Erythroblast (primary cell): ENCODE results near the gene IGF2BP3.

Experiments
- GATA1 ChIP-seq: IDR thresholded peaks from 2 replicates; pipeline ENCODE4 v1.6.1; 2011; ENCODE audit warnings: low read depth, mild to moderate bottlenecking, control low read depth, low read length, moderate library complexity
- POLR2A ChIP-seq: IDR thresholded peaks from 2 replicates; pipeline ENCODE4 v1.6.1; 2011; ENCODE audit warnings: mild to moderate bottlenecking, low read length

DNA sequence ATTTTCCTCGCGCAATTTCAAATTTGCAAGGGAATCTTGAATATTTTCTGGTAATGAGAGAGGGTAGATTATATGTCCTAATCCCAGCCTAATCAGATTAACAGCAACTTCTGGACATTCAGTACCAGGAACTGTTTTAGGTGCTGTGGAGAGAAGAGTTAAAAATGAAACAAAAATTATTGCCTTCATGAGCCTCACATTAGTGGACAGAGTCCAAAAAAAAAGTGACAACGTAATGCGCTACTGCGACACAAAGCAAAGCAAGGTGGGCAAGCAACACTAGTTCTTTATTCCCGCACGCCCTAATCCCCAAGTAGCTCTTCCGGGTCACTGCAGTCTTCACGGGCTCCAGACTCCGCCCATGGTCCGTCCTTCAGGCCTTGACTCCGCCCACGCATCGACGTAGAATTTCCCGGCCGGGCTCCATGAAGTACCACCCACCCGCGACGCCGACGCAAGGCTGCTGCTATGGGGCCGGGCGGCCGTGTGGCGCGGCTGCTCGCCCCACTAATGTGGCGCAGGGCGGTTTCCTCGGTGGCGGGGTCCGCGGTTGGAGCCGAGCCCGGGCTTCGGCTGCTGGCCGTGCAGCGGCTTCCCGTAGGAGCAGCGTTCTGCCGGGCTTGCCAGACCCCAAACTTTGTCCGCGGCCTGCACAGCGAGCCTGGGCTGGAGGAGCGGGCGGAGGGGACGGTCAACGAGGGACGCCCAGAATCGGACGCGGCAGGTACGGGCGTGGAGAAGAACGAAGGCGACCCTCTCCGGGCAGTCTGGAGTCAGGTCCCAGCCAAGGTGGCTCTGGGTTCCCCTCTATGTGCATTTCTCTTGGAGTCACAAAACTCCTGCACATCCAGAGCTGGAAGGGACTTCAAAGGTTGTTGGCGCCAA, 171.2 kb downstream of the IGF2BP3 start, which contains the start of gene MALSU1:
- TF ChIP-seq POLR2A, result peak; percentile 92
- no peak for TF ChIP-seq GATA1
